Measurements from ENCODE around the gene ESRP2. TPM values are rescaled to one million over a fixed set of nuclear protein-coding genes. Genes with fewer than 3 reads are reported as not detected.
A peak's percentile ranks its signal among the peaks of the same experiment; 100 is the strongest.

Gene ESRP2
- total and polyA plus RNA-seq, 7 experiments from 2014 or later: 0.11 to 0.29 TPM; not detected in 5

- CTCF ChIA-PET: interaction anchor here (0.7 to 3.2 kb wide), 15 partner anchors 11 to 344 kb away, joined by 3 to 30 read pairs (median 4); no protein-coding TSS in a partner anchor
- ATAC-seq (no peak), DNase-seq (no peak)
- no peaks in the 10 kb centered on the region for H3K27me3 ChIP-seq (ENCODE audit: control insufficient read depth in 2 of 2, insufficient read depth in 2 of 2, low read length in 2 of 2)
- H3K4me3 Mint-ChIP-seq: peak overlapping the region in 5 of 10 donors; percentile 25 to 58 (median 27)
- intact Hi-C loops (cut with micrococcal nuclease): loop anchor here (2.0 to 5.0 kb wide), 2 partner anchors 36 to 235 kb away; no protein-coding TSS in a partner anchor
- peaks cover 17 to 46% (median 44%) of the 10 kb centered on the region in 7 donors for H3K4me1 Mint-ChIP-seq
- peak overlapping the region; percentile 73 to 91 (median 87) for H3K27ac Mint-ChIP-seq
- H3K27me3 Mint-ChIP-seq: no peaks in the 10 kb centered on the region
- peaks cover 0 to 22% (median 0%) of the 10 kb centered on the region in 3 experiments for H3K36me3 ChIP-seq (ENCODE audit: control insufficient read depth in 2 of 3, insufficient read depth in 3 of 3, low read length in 3 of 3)
- POLR2A ChIA-PET: interaction anchor here (0.7 to 1.2 kb wide), 7 partner anchors 9 to 142 kb away, joined by 3 to 5 read pairs (median 3); no protein-coding TSS in a partner anchor
- peaks cover 0 to 21% of the 10 kb centered on the region in 2 donors for H3K4me1 ChIP-seq (ENCODE audit: control insufficient read depth in 2 of 2, insufficient read depth in 2 of 2, low read length in 2 of 2)
- no peak overlapping the region for H3K4me3 ChIP-seq (ENCODE audit: low read length)
- H3K9me3 Mint-ChIP-seq: no peaks in the 10 kb centered on the region
- H3K27ac ChIP-seq (ENCODE audit: low read depth, low read length): peak overlapping the region; percentile 38
- H3K36me3 Mint-ChIP-seq: peaks cover 0 to 12% (median 4%) of the 10 kb centered on the region in 5 donors
- H3K9me3 ChIP-seq (ENCODE audit: control insufficient read depth in 2 of 3, low read length in 3 of 3): no peaks in the 10 kb centered on the region
Measured at GRCh38 chr16:68227850-68228553, 7.9 kb downstream of the ESRP2 start.

GRCh38 chr16:68227183-68227793, 8.6 kb downstream of the ESRP2 start:
- ChIA-PET CTCF (interaction anchor here (0.5 to 3.2 kb wide), 9 partner anchors 10 to 204 kb away, joined by 3 to 30 read pairs (median 5); partner anchors contain the start of genes DDX28 and DUS2), POLR2A (interaction anchor here (1.0 to 1.1 kb wide), 4 partner anchors 10 to 96 kb away, joined by 3 to 4 read pairs (median 3); no protein-coding TSS in a partner anchor)
- no peaks in the 10 kb centered on the region for H3K27me3 Mint-ChIP-seq
- H3K36me3 ChIP-seq (ENCODE audit: control insufficient read depth in 2 of 3, insufficient read depth in 3 of 3, low read length in 3 of 3): peaks cover 0 to 29% (median 0%) of the 10 kb centered on the region in 3 experiments
- no peaks in the 10 kb centered on the region for H3K27me3 ChIP-seq (ENCODE audit: control insufficient read depth in 2 of 2, insufficient read depth in 2 of 2, low read length in 2 of 2)
- peaks cover 16 to 51% (median 44%) of the 10 kb centered on the region in 7 donors for H3K4me1 Mint-ChIP-seq
- DNase-seq: peak in 1 of 9 donors; percentile 20
- H3K9me3 ChIP-seq (ENCODE audit: control insufficient read depth in 2 of 3, low read length in 3 of 3): no peaks in the 10 kb centered on the region
- H3K36me3 Mint-ChIP-seq: peaks cover 0 to 14% (median 4%) of the 10 kb centered on the region in 5 donors
- intact Hi-C loops (cut with micrococcal nuclease): loop anchor here in 1 of 2 donors (5.0 kb wide), 1 partner anchor 35 kb away; no protein-coding TSS in a partner anchor
- H3K4me1 ChIP-seq (ENCODE audit: control insufficient read depth in 2 of 2, insufficient read depth in 2 of 2, low read length in 2 of 2): peaks cover 0 to 21% of the 10 kb centered on the region in 2 donors
- H3K4me3 Mint-ChIP-seq: peak overlapping the region in 7 of 10 donors; percentile 3 to 75 (median 27)
- no peaks in the 10 kb centered on the region for H3K9me3 Mint-ChIP-seq
- H3K27ac Mint-ChIP-seq: peak overlapping the region; percentile 73 to 91 (median 87)
- ATAC-seq: no peak
- no peak overlapping the region for H3K4me3 ChIP-seq (ENCODE audit: low read length)
- peak overlapping the region; percentile 38 for H3K27ac ChIP-seq (ENCODE audit: low read depth, low read length)

- intact Hi-C loops (cut with micrococcal nuclease): loop anchor here in 1 of 2 donors (5.0 kb wide), 1 partner anchor 34 kb away; no protein-coding TSS in a partner anchor
- POLR2A ChIA-PET: no interaction called here
- H3K9me3 ChIP-seq (ENCODE audit: control insufficient read depth in 2 of 3, low read length in 3 of 3): no peaks in the 10 kb centered on the region
- H3K27me3 ChIP-seq (ENCODE audit: control insufficient read depth in 2 of 2, insufficient read depth in 2 of 2, low read length in 2 of 2): no peaks in the 10 kb centered on the region
- peaks cover 0 to 33% (median 7%) of the 10 kb centered on the region in 3 experiments for H3K36me3 ChIP-seq (ENCODE audit: control insufficient read depth in 2 of 3, insufficient read depth in 3 of 3, low read length in 3 of 3)
- no peak overlapping the region for H3K4me3 Mint-ChIP-seq
- H3K27me3 Mint-ChIP-seq: no peaks in the 10 kb centered on the region
- no peaks in the 10 kb centered on the region for H3K9me3 Mint-ChIP-seq
- peaks cover 0 to 17% (median 6%) of the 10 kb centered on the region in 5 donors for H3K36me3 Mint-ChIP-seq
- H3K27ac Mint-ChIP-seq: peak overlapping the region in 8 of 9 donors; percentile 48 to 90 (median 77)
- no peak overlapping the region for H3K4me3 ChIP-seq (ENCODE audit: low read length)
- peaks cover 16 to 59% (median 49%) of the 10 kb centered on the region in 7 donors for H3K4me1 Mint-ChIP-seq
- peak overlapping the region; percentile 47 for H3K27ac ChIP-seq (ENCODE audit: low read depth, low read length)
- CTCF ChIA-PET: interaction anchor here (0.6 to 1.5 kb wide), 2 partner anchors 10 to 132 kb away, joined by 3 to 5 read pairs; no protein-coding TSS in a partner anchor
- DNase-seq: no peak
- peaks cover 0 to 21% of the 10 kb centered on the region in 2 donors for H3K4me1 ChIP-seq (ENCODE audit: control insufficient read depth in 2 of 2, insufficient read depth in 2 of 2, low read length in 2 of 2)
- ATAC-seq: no peak
Measured at GRCh38 chr16:68226116-68226515, 9.8 kb downstream of the ESRP2 start.

GRCh38 chr16:68223072-68223471, 12.9 kb downstream of the ESRP2 start:
- Histone ChIP-seq H3K9me3 (ENCODE audit: control insufficient read depth in 2 of 3, low read length in 3 of 3) (no peaks in the 10 kb centered on the region), H3K27ac (ENCODE audit: low read depth, low read length) (no peak overlapping the region), H3K4me3 (ENCODE audit: low read length) (no peak overlapping the region), H3K4me1 (ENCODE audit: control insufficient read depth in 2 of 2, insufficient read depth in 2 of 2, low read length in 2 of 2) (peaks cover 3 to 13% of the 10 kb centered on the region in 2 donors), H3K27me3 (ENCODE audit: control insufficient read depth in 2 of 2, insufficient read depth in 2 of 2, low read length in 2 of 2) (no peaks in the 10 kb centered on the region), H3K36me3 (ENCODE audit: control insufficient read depth in 2 of 3, insufficient read depth in 3 of 3, low read length in 3 of 3) (peaks cover 0 to 24% (median 8%) of the 10 kb centered on the region in 3 experiments)
- DNase-seq (no peak), ATAC-seq (no peak)
- peaks cover 16 to 56% (median 41%) of the 10 kb centered on the region in 7 donors for H3K4me1 Mint-ChIP-seq
- H3K36me3 Mint-ChIP-seq: peaks cover 0 to 19% (median 12%) of the 10 kb centered on the region in 5 donors
- H3K4me3 Mint-ChIP-seq: no peak overlapping the region
- intact Hi-C loops (cut with micrococcal nuclease): no loop called here
- ChIA-PET CTCF (no interaction called here), POLR2A (no interaction called here)
- no peaks in the 10 kb centered on the region for H3K27me3 Mint-ChIP-seq
- H3K27ac Mint-ChIP-seq: peak overlapping the region in 7 of 9 donors; percentile 30 to 78 (median 65)
- no peaks in the 10 kb centered on the region for H3K9me3 Mint-ChIP-seq

- POLR2A ChIA-PET: interaction anchor here (0.6 to 1.0 kb wide), 3 partner anchors 8 to 969 kb away, joined by 3 read pairs; partner anchors contain the start of gene NFATC3
- intact Hi-C loops (cut with micrococcal nuclease): no loop called here
- peaks cover 4 to 24% (median 20%) of the 10 kb centered on the region in 5 donors for H3K36me3 Mint-ChIP-seq
Measured at GRCh38 chr16:68219725-68220351, 16.1 kb downstream of the ESRP2 start.

More at GRCh38 chr16:68219725-68220351, 16.1 kb downstream of the ESRP2 start:
- CTCF ChIA-PET: interaction anchor here (0.6 to 1.4 kb wide), 2 partner anchors 59 to 127 kb away, joined by 4 read pairs; no protein-coding TSS in a partner anchor
- H3K4me3 ChIP-seq (ENCODE audit: low read length): no peak overlapping the region
- DNase-seq: no peak
- peaks cover 0 to 3% of the 10 kb centered on the region in 2 donors for H3K4me1 ChIP-seq (ENCODE audit: control insufficient read depth in 2 of 2, insufficient read depth in 2 of 2, low read length in 2 of 2)
- Mint-ChIP-seq H3K4me3 (peak overlapping the region in 1 of 10 donors; percentile 17), H3K27me3 (no peaks in the 10 kb centered on the region), H3K27ac (peak overlapping the region; percentile 53 to 83 (median 74)), H3K4me1 (peaks cover 8 to 45% (median 31%) of the 10 kb centered on the region in 7 donors), H3K9me3 (no peaks in the 10 kb centered on the region)
- H3K36me3 ChIP-seq (ENCODE audit: control insufficient read depth in 2 of 3, insufficient read depth in 3 of 3, low read length in 3 of 3): peaks cover 0 to 35% (median 8%) of the 10 kb centered on the region in 3 experiments
- no peak overlapping the region for H3K27ac ChIP-seq (ENCODE audit: low read depth, low read length)
- no peak for ATAC-seq
- H3K27me3 ChIP-seq (ENCODE audit: control insufficient read depth in 2 of 2, insufficient read depth in 2 of 2, low read length in 2 of 2): no peaks in the 10 kb centered on the region
- no peaks in the 10 kb centered on the region for H3K9me3 ChIP-seq (ENCODE audit: control insufficient read depth in 2 of 3, low read length in 3 of 3)
